ENCODE results near the gene TMX2. TPM values are rescaled to one million over a fixed set of nuclear protein-coding genes. Genes with fewer than 3 reads are reported as not detected.

TMX2 gene
- total and polyA plus RNA-seq, 2 donors (not counting 3 experiments of a cell fraction or from before 2014, with no cell fraction given): 52.7 to 67.7 TPM

GRCh38 chr11:57741132-57742086 lies 29.0 kb downstream of the TMX2 start, which contains the start of gene SELENOH:
TSS of gene SELENOH (plus strand) at chr11:57741491. CDS start at chr11:57741596, 105 bp downstream.
- intact Hi-C loops (cut with micrococcal nuclease): loop anchor here (1.0 to 2.0 kb wide), 5 partner anchors 21 to 74 kb away; partner anchors contain the start of genes MED19 and TMX2
- Histone ChIP-seq H3K9me1 (replicated peaks; ENCODE audit: control insufficient read depth, extremely low read depth, insufficient read depth, low read length) (no peaks in the 10 kb centered on the region), H3K9ac (replicated peaks; ENCODE audit: extremely low read depth, insufficient read depth, low read length) (peak within 1 kb of the TSS; percentile 76), H2AFZ (ENCODE audit: low read depth, low read length) (peak within 1 kb of the TSS; percentile 50), H3K27me3 (ENCODE audit: control insufficient read depth in 2 of 2, insufficient read depth in 2 of 2, low read length in 2 of 2) (no peaks in the 10 kb centered on the region), H3K27ac (ENCODE audit: insufficient read depth, low read depth, low read length) (peak within 1 kb of the TSS; percentile 71), H3K4me1 (ENCODE audit: control insufficient read depth, extremely low read depth, insufficient read depth, low read length) (peaks cover 11% of the 10 kb centered on the region), H3K4me3 (replicated peaks in 1 of 3; ENCODE audit: insufficient read depth in 1 of 3, low read depth in 1 of 3, low read length in 3 of 3) (peak within 1 kb of the TSS; percentile 55 to 94 (median 75)), H3K4me2 (ENCODE audit: insufficient read depth, low read length) (peak within 1 kb of the TSS; percentile 95), H4K20me1 (replicated peaks; ENCODE audit: control insufficient read depth, extremely low read depth, insufficient read depth, low read length) (no peaks in the 10 kb centered on the region), H3K36me3 (ENCODE audit: control insufficient read depth in 2 of 2, extremely low read depth in 1 of 2, insufficient read depth in 2 of 2, low read length in 2 of 2) (peaks cover 0 to 21% of the 10 kb centered on the region in 2 experiments), H3K9me3 (replicated peaks; ENCODE audit: control insufficient read depth, insufficient read depth, low read length) (no peaks in the 10 kb centered on the region), H3K79me2 (ENCODE audit: control insufficient read depth, insufficient read depth, low read length) (peaks cover 12% of the 10 kb centered on the region)
- FAIRE-seq (peak; percentile 99), DNase-seq (ENCODE audit: low read depth, low spot score) (peak; percentile 98)
- dilution Hi-C loops (cut with MboI; ENCODE audit: extremely low pct_ligation_motif_present, low sequenced_read_pairs): no loop called here
- ChIA-PET CTCF (interaction anchor here (1.0 to 3.5 kb wide), 6 partner anchors 10 to 97 kb away, joined by 3 to 45 read pairs (median 4); partner anchors contain the start of genes BTBD18 and MED19), POLR2A (interaction anchor here (0.7 to 1.6 kb wide), 8 partner anchors 9 to 59 kb away, joined by 3 to 5 read pairs (median 4); partner anchors contain the start of genes BTBD18, MED19 and TMX2)
- BruUV-seq (replicated peaks): no TSS peak
- TF ChIP-seq MYC (IDR thresholded peaks at IDR 0.05; ENCODE audit: low read depth, low read length): peak; percentile 82
- TF ChIP-seq EZH2 (IDR thresholded peaks at IDR 0.05; ENCODE audit: borderline replicate concordance, low read depth, low read length, severe bottlenecking): no peak
- peak; percentile 98 for TF ChIP-seq POLR2AphosphoS5 (IDR thresholded peaks at IDR 0.05; ENCODE audit: insufficient read depth, low read depth, low read length)
- peak; percentile 95 for TF ChIP-seq POLR2A (IDR thresholded peaks at IDR 0.05; ENCODE audit: low read depth, low read length)
- no peak for TF ChIP-seq CTCF (IDR thresholded peaks at IDR 0.05; ENCODE audit: extremely low read depth in 1 of 2, insufficient read depth in 1 of 2, low read depth in 1 of 2, low read length in 2 of 2)
- no peak for TF ChIP-seq JUN (IDR thresholded peaks at IDR 0.05; ENCODE audit: borderline replicate concordance, insufficient read depth, insufficient read length, low read depth)
- no peak for TF ChIP-seq FOS (IDR thresholded peaks at IDR 0.05; ENCODE audit: borderline replicate concordance, insufficient read depth, low read length)
- peak; percentile 97 for TF ChIP-seq MAX (IDR thresholded peaks at IDR 0.05; ENCODE audit: insufficient read depth, insufficient read length)
- TF ChIP-seq GATA2 (IDR thresholded peaks at IDR 0.05; ENCODE audit: insufficient read depth, insufficient read length, low read depth, low read length): no peak
